HepG2 (cell line): ENCODE measurements around the gene DYTN. TPM values are rescaled to one million over a fixed set of nuclear protein-coding genes. Genes with fewer than 3 reads are reported as not detected.
A peak's percentile ranks its signal among the peaks of the same experiment; 100 is the strongest.

Source experiments
- ATF6 ChIP-seq: sonication (generic); formaldehyde crosslinking; conservative IDR thresholded peaks from 2 replicates; pipeline ENCODE4 v1.4.0; 2020; ENCODE audit warnings: missing genetic modification reagents
- BRF2 ChIP-seq: sonication (generic); formaldehyde crosslinking; IDR thresholded peaks from 2 replicates; pipeline ENCODE4 v1.8.1; 2022; ENCODE audit warnings: mild to moderate bottlenecking, missing genetic modification reagents
- CEBPZ ChIP-seq: IDR thresholded peaks from 2 replicates; pipeline ENCODE4 v1.6.1; 2012; ENCODE audit warnings: low read length, improper control_type of control experiment
- CREM ChIP-seq, 2 experiments: sonication (generic) in 1 of 2; formaldehyde crosslinking in 1 of 2; IDR thresholded peaks; 2 replicates each; pipeline versions ENCODE4 v1.4.0 to v1.6.1; 2016 to 2020; ENCODE audit warnings: antibody characterized with exemption in 1 of 2, mild to moderate bottlenecking in 1 of 2, missing genetic modification reagents in 1 of 2
- DBP ChIP-seq: sonication (generic); formaldehyde crosslinking; IDR thresholded peaks from 2 replicates; pipeline ENCODE4 v1.4.0; 2020; ENCODE audit warnings: missing genetic modification reagents; ENCODE audit errors: not compliant biosample characterization
- HIVEP1 ChIP-seq: sonication (generic); formaldehyde crosslinking; IDR thresholded peaks from 2 replicates; pipeline ENCODE4 v1.4.0; 2020; ENCODE audit warnings: mild to moderate bottlenecking, missing genetic modification reagents
- IRF1 ChIP-seq: sonication (generic); formaldehyde crosslinking; IDR thresholded peaks from 2 replicates; pipeline ENCODE4 v1.4.0; 2020; ENCODE audit warnings: low read depth, mild to moderate bottlenecking, missing genetic modification reagents
- MXD4 ChIP-seq: IDR thresholded peaks from 2 replicates; pipeline ENCODE4 v1.6.1; 2016; ENCODE audit warnings: mild to moderate bottlenecking, missing biosample characterization, missing genetic modification reagents
- PCBP1 ChIP-seq: fragments of 200-400 bp; formaldehyde crosslinking; IDR thresholded peaks from 2 replicates; pipeline ENCODE4 v1.6.1; 2017; ENCODE audit warnings: mild to moderate bottlenecking, low read depth, low read length, borderline replicate concordance
- TARDBP ChIP-seq: sonication (generic); formaldehyde crosslinking; IDR thresholded peaks from 2 replicates; pipeline ENCODE4 v1.8.0; 2022; ENCODE audit warnings: mild to moderate bottlenecking, missing genetic modification reagents
- TFDP2 ChIP-seq: sonication (generic); formaldehyde crosslinking; IDR thresholded peaks from 2 replicates; pipeline ENCODE4 v1.4.0; 2020; ENCODE audit warnings: missing genetic modification reagents
- ZBTB46 ChIP-seq: sonication (generic); formaldehyde crosslinking; IDR thresholded peaks from 2 replicates; pipeline ENCODE4 v1.4.0; 2020; ENCODE audit warnings: mild to moderate bottlenecking, missing genetic modification reagents, borderline replicate concordance
- ZIK1 ChIP-seq: sonication (generic); formaldehyde crosslinking; IDR thresholded peaks from 2 replicates; pipeline ENCODE4 v1.5.0; 2020; ENCODE audit warnings: mild to moderate bottlenecking, low read depth, missing genetic modification reagents, borderline replicate concordance
- ZNF563 ChIP-seq: sonication (generic); formaldehyde crosslinking; IDR thresholded peaks from 2 replicates; pipeline ENCODE4 v1.8.0; 2022; ENCODE audit warnings: mild to moderate bottlenecking, moderate library complexity, missing genetic modification reagents
- ZNF607 ChIP-seq: sonication (generic); formaldehyde crosslinking; IDR thresholded peaks from 2 replicates; pipeline ENCODE4 v1.5.1; 2020; ENCODE audit warnings: missing genetic modification reagents, mild to moderate bottlenecking, borderline replicate concordance
- ZSCAN9 ChIP-seq: IDR thresholded peaks from 2 replicates; pipeline ENCODE4 v1.6.1; 2016; ENCODE audit warnings: borderline replicate concordance
- polyA plus RNA-seq, 8 experiments: library from polyadenylated mRNA; depleted of rRNA in 3 of 8; stranded (reverse) in 7 of 8; unstranded in 1 of 8; fragments of >200 nt; fragmentation: Illumina TruSeq in 4 of 8; extraction: Trizol in 4 of 8; gene quantifications; 2 replicates each; pipeline versions ENCODE4 v1.2.1 to v1.2.3, GENCODE V29; 2011 to 2016; ENCODE audit warnings: low read depth in 4 of 8, missing spikeins in 1 of 8, mixed read lengths in 1 of 8; ENCODE audit not compliant: insufficient read depth in 1 of 8
- total RNA-seq, 5 experiments: library from RNA; depleted of rRNA; stranded (reverse); fragments of >200 nt; fragmentation: Illumina TruSeq; extraction: Trizol; gene quantifications; 2 replicates each; pipeline ENCODE4 v1.2.3, GENCODE V29; 2016; ENCODE audit warnings: low read depth in 1 of 5

Gene DYTN
- total and polyA plus RNA-seq, 2 of the 13 experiments (the other 11 are each of a cell fraction or from before 2014, with no cell fraction given) = not detected

GRCh38 chr2:206693399-206694137 lies 24.6 kb downstream of the DYTN start (continued):
- TF ChIP-seq ATF6 (CRISPR knock-in tag) = 0 out of 2 replicates have a peak, but pooled peaks have one; percentile 24
- TF ChIP-seq BRF2 (CRISPR knock-in tag) = no peak
- no peak for TF ChIP-seq MXD4 (CRISPR knock-in tag)
- no peak for TF ChIP-seq DBP (CRISPR knock-in tag)
- TF ChIP-seq ZBTB46 (CRISPR knock-in tag) = no peak
- TF ChIP-seq ZNF607 = no peak
- no peak for TF ChIP-seq CREM (IDR thresholded peaks at IDR 0.05)
- TF ChIP-seq CREM (CRISPR knock-in tag; IDR thresholded peaks at IDR 0.05) = no peak
- TF ChIP-seq CEBPZ = no peak
- no peak for TF ChIP-seq PCBP1
- no peak for TF ChIP-seq HIVEP1
- TF ChIP-seq IRF1 (CRISPR knock-in tag) = no peak
- no peak for TF ChIP-seq TARDBP (CRISPR knock-in tag)
- TF ChIP-seq ZIK1 (CRISPR knock-in tag) = no peak
- no peak for TF ChIP-seq ZNF563
- no peak for TF ChIP-seq ZSCAN9 (CRISPR knock-in tag)
- no peak for TF ChIP-seq TFDP2 (CRISPR knock-in tag)
